ENCODE results near the gene RBMS1. TPM values are rescaled to one million over a fixed set of nuclear protein-coding genes. Genes with fewer than 3 reads are reported as not detected.

RBMS1 gene
- total RNA-seq, 3 donors from 2014 or later = 9.7 to 58.3 (median 21.6) TPM

GRCh38 chr2:160534249-160534648, 40.6 kb upstream of the RBMS1 start:
- intact Hi-C loops (cut with DNase I, micrococcal nuclease) = no loop called here
- Histone ChIP-seq H3K4me1 (ENCODE audit: low read depth) (no peaks in the 10 kb centered on the region), H3K9me3 (no peaks in the 10 kb centered on the region), H3K4me3 (no peak overlapping the region), H3K36me3 (ENCODE audit: low read depth) (no peaks in the 10 kb centered on the region)
- ATAC-seq (no peak), DNase-seq (no peak)
- TF ChIP-seq CTCF (IDR thresholded peaks at IDR 0.05) = no peak

DNA sequence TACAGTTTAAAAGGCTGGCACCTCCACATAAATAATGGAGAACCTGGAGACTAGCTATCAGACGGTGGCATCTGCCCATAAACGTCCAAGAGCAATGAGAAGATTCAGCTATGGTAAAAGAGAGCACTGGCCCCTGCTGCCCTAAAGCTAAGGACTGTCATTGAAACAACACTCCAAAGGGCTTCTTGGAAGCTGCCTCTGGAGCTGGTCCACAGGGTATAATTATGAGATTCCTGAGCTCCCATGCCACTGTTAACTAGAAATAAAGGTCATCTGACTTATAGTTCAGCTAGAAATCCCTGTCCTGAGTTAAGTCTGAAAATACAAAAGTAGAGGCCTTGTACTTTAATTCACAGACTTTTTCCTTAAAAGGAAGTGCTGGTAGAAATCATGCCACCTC, 39.9 kb upstream of the RBMS1 start:
- TF ChIP-seq CTCF (IDR thresholded peaks at IDR 0.05) = no peak
- Histone ChIP-seq H3K36me3 (ENCODE audit: low read depth) (no peaks in the 10 kb centered on the region), H3K9me3 (no peaks in the 10 kb centered on the region), H3K4me1 (ENCODE audit: low read depth) (no peaks in the 10 kb centered on the region), H3K4me3 (no peak overlapping the region)
- intact Hi-C loops (cut with DNase I, micrococcal nuclease) = no loop called here
- DNase-seq = no peak
- ATAC-seq = no peak

DNA sequence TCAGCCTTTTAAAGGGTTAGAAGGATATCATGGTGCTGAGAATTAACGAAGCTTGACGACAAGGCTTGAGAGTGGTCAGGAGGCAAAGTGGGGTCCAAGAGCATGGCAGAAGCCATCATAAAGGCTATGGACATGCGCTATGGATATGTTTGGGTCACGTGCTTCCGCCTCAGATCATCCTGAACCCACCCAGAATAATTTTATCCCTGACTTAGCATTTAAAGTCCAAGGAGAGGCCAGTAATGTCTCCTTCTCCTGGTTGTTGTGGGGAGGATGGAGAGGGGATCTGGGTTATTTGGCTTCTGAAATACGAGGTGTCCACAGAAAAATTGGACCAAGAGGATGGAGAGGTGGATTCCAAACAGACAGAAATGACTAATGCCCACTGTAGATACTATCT, 38.8 kb upstream of the RBMS1 start:
- Histone ChIP-seq H3K4me3 (no peak overlapping the region), H3K9me3 (no peaks in the 10 kb centered on the region), H3K36me3 (ENCODE audit: low read depth) (no peaks in the 10 kb centered on the region), H3K4me1 (ENCODE audit: low read depth) (no peaks in the 10 kb centered on the region)
- intact Hi-C loops (cut with DNase I, micrococcal nuclease) = no loop called here
- DNase-seq = no peak
- no peak for TF ChIP-seq CTCF (IDR thresholded peaks at IDR 0.05)
- no peak for ATAC-seq

- H3K4me1 ChIP-seq (ENCODE audit: low read depth) = no peaks in the 10 kb centered on the region
- no peak for DNase-seq
- no peak for ATAC-seq
- H3K9me3 ChIP-seq = no peaks in the 10 kb centered on the region
- intact Hi-C loops (cut with DNase I, micrococcal nuclease) = no loop called here
- no peak for TF ChIP-seq CTCF (IDR thresholded peaks at IDR 0.05)
- H3K4me3 ChIP-seq = no peak overlapping the region
- no peaks in the 10 kb centered on the region for H3K36me3 ChIP-seq (ENCODE audit: low read depth)
Observed at GRCh38 chr2:160522951-160523710, 29.5 kb upstream of the RBMS1 start.

DNA sequence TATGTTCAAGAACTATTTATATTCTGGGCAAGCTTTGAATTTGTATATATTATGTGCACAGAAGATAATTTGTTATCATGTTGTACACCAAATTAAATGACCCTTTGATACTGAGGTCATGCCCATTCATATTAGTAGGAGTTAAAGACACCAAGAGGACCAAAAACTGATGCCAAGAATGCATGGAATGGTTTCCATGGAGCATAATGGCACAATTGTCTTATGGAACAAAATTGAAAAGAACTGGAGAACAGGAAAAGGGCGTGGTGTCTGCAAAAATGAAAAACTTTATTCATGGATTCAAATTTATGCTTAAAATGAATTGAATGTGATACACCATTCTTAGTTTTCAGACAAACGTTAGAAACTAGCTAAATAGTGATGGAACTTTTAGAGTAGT, 24.1 kb upstream of the RBMS1 start:
- Histone ChIP-seq H3K9me3 (no peaks in the 10 kb centered on the region), H3K4me3 (no peak overlapping the region), H3K36me3 (ENCODE audit: low read depth) (no peaks in the 10 kb centered on the region), H3K4me1 (ENCODE audit: low read depth) (no peaks in the 10 kb centered on the region)
- no peak for TF ChIP-seq CTCF (IDR thresholded peaks at IDR 0.05)
- no peak for DNase-seq
- intact Hi-C loops (cut with DNase I, micrococcal nuclease) = no loop called here
- no peak for ATAC-seq

Data from mucosa of descending colon (tissue), 3 donors.